AG10803 (cell line): ENCODE data around the gene CRACR2A.

ENCODE experiments used
- DNase-seq: peaks from one replicate; pipeline ENCODE4 v3.0.0; 2010; ENCODE audit warnings: low read depth
- H3K4me3 ChIP-seq: 2 replicates; pipeline ENCODE4 v1.5.1; 2011; ENCODE audit warnings: mild to moderate bottlenecking, low read length, control low read depth
- TF ChIP-seq, protein P1 (sequence below): conservative IDR thresholded peaks from 2 replicates; pipeline ENCODE4 v1.5.1; 2011; ENCODE audit warnings: mild to moderate bottlenecking, low read length, control low read depth, inconsistent platforms

CRACR2A gene

DNA sequence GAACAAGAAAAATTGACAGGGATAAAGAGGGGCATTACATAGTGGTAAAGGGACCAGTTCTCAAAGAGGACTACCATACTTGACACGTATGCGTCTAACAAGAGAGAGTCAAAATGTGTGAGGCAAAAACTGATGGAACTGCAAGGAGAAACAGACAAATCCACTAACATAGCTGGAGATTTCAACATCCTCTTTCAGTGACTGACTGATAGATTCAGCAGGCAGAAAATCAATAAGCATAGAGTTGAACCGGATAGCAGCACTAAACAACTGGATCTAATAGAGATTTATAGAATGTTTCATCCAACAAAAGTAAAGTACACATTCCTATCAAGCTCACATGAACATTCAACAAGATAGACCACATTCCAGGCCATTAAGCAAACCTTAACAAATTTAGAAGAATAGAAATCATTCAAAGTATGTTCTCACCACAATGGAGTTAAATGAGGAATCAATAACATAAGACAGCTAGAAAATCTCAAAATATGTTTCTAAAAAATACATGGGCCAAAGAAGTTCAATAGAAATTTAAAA is 16.1 kb upstream of the CRACR2A start:
- DNase-seq, result peak; percentile 23
- TF ChIP-seq, protein P1, sequence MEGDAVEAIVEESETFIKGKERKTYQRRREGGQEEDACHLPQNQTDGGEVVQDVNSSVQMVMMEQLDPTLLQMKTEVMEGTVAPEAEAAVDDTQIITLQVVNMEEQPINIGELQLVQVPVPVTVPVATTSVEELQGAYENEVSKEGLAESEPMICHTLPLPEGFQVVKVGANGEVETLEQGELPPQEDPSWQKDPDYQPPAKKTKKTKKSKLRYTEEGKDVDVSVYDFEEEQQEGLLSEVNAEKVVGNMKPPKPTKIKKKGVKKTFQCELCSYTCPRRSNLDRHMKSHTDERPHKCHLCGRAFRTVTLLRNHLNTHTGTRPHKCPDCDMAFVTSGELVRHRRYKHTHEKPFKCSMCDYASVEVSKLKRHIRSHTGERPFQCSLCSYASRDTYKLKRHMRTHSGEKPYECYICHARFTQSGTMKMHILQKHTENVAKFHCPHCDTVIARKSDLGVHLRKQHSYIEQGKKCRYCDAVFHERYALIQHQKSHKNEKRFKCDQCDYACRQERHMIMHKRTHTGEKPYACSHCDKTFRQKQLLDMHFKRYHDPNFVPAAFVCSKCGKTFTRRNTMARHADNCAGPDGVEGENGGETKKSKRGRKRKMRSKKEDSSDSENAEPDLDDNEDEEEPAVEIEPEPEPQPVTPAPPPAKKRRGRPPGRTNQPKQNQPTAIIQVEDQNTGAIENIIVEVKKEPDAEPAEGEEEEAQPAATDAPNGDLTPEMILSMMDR, result no peak
- no peak overlapping the region for H3K4me3 ChIP-seq

DNA sequence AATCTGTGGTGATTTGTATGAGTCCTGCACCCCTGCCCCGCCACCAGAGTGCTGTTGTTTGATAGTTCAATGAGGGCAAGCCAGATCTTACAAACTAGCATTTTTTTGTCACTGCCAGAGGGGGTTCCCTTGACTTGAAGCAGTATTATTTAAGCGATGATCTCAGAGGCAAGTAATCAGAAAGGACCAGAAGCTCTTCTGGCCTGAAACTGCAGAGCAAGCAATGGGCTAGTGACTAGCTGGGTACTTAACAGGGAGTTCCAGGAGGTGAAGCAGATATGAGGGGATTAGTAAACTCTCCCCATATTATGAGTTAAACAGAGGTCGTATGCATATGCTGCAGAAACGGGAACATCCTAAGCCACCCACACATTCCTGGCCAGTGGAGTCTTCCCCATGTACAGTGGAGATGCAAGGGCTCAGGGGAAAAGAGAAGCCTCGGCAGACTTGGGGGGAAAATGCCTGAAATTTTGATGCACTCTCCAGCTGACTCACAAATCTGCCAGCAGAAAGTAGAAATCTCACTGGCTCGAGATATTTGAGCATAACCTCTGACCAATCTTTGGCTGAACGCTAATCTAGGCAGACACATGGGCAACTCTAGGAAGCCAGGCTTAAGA is 8.3 kb upstream of the CRACR2A start:
- TF ChIP-seq, protein P1, result no peak
- DNase-seq, result no peak
- no peak overlapping the region for H3K4me3 ChIP-seq

DNA sequence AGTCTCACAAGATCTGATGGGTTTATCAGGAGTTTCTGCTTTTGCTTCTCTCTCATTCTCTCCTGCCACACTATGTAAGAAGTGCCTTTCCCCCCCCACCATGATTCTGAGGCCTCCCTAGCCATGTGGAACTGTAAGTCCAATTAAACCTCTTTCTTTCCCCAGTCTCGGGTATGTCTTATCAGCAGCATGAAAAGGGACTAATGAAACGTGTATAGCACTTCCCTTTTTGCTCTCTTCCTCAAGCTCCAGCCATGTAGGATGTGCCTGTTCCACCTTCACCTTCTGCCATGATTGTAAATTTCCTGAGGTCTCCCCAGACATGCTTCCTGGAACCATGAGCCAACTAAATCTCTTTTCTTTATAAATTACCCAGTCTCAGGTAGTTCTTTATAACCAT is 7.0 kb upstream of the CRACR2A start:
- TF ChIP-seq, protein P1, result no peak
- H3K4me3 ChIP-seq, result no peak overlapping the region
- no peak for DNase-seq

- TF ChIP-seq, protein P1, result no peak
- no peak overlapping the region for H3K4me3 ChIP-seq
- DNase-seq, result no peak
Observed at GRCh38 chr12:3757261-3757660, 4.4 kb upstream of the CRACR2A start.

DNA sequence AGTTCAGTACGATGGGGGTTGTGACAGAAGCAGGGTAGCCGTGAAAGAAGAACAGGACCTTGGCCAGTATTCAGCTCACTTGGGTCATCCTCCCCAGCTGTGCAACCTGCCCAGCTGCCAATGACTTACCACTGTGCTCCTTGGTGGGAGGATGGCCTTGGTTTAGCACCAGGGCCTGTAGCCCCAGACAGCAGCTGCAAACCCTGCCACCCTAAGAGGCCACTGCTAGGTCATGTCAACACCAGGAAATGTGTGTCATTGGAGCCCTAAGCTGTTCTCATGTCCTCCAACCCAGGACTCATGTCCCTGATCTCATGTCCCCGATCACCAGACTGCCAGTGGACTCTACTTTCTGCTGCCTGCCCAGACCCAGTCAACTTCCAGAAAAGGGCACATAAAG is 3.0 kb upstream of the CRACR2A start:
- no peak overlapping the region for H3K4me3 ChIP-seq
- DNase-seq, result no peak
- TF ChIP-seq, protein P1, result no peak

DNA sequence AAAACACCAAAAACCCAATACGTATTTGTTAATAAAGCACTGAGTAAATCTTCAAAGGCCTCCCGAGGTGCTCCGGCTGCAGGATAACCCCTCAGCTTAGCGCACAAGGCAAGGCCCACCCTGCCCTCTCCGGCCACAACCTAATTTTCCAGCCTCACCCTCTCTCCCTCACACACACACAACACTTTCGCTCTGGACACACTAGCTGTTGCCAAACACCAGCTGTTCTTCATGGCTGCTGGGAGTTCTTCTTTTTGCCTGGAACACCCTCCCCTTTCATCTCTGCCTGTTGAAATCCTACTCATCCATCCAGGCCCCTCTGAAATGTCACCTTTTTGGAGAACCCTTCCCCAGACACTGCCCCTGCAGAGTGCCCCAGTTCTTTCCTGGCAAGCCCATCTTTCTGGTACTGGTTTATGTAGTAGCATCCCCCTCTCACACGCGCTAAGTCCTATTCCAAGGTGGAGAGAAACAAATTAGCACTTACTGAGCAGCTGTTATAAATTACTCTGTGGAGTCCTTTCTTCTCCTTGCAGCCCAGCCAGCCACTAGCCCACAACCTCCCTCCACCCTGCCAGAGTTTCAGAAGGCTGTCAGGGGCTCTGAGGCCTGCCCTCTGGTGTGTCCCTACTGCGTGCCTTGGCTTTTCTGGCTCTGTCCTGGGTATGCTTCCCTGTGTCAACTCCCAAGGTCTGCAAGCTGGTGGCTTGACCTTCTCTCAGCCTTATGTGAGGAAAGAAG is 805 bp upstream of the CRACR2A start:
- TF ChIP-seq, protein P1, result no peak
- peak; percentile 69 for DNase-seq
- peak overlapping the region; percentile 64 for H3K4me3 ChIP-seq
